GM21737 (cell line): ENCODE data around the gene FOXI1.
"Not testable (repeated sequence)": the region's sequence is repeated elsewhere in the genome, so short reads cannot be mapped to it uniquely, and the experiment has no call there.

Experiments used
- ATAC-seq: cut with Tn5 transposase; IDR thresholded peaks from one replicate; pipeline ENCODE4 v1.9.1; 2021; ENCODE audit warnings: mild to moderate bottlenecking, moderate library complexity; ENCODE audit not compliant: unreplicated experiment

The FOXI1 gene

GRCh38 chr5:170121321-170121720 is 15.6 kb downstream of the FOXI1 start:
- ATAC-seq, result no peak

- ATAC-seq, result no peak
Observed at GRCh38 chr5:170126061-170126460, 20.4 kb downstream of the FOXI1 start.

- no peak for ATAC-seq
Observed at GRCh38 chr5:170126626-170127025, 20.9 kb downstream of the FOXI1 start.

GRCh38 chr5:170131235-170131634 is 25.5 kb downstream of the FOXI1 start:
- ATAC-seq, result no peak

- ATAC-seq, result no peak
Observed at GRCh38 chr5:170132269-170132975, 26.7 kb downstream of the FOXI1 start.

- ATAC-seq, result no peak
Observed at GRCh38 chr5:170132976-170133448, 27.3 kb downstream of the FOXI1 start.

GRCh38 chr5:170135796-170136490 is 30.2 kb downstream of the FOXI1 start:
- ATAC-seq, result no peak

GRCh38 chr5:170136506-170136905 is 30.8 kb downstream of the FOXI1 start:
- ATAC-seq, result no peak

GRCh38 chr5:170137694-170138214 is 32.1 kb downstream of the FOXI1 start:
- no peak for ATAC-seq

- ATAC-seq, result no peak
Observed at GRCh38 chr5:170138273-170138672, 32.6 kb downstream of the FOXI1 start.

GRCh38 chr5:170139786-170140335 is 34.2 kb downstream of the FOXI1 start:
- no peak for ATAC-seq

- not testable (repeated sequence) for ATAC-seq
Observed at GRCh38 chr5:170141196-170141595, 35.5 kb downstream of the FOXI1 start.

GRCh38 chr5:170141636-170142035 is 35.9 kb downstream of the FOXI1 start:
- no peak for ATAC-seq

- ATAC-seq, result no peak
Observed at GRCh38 chr5:170142196-170142595, 36.5 kb downstream of the FOXI1 start.

GRCh38 chr5:170143091-170143490 is 37.4 kb downstream of the FOXI1 start:
- ATAC-seq, result no peak

GRCh38 chr5:170143710-170144109 is 38.0 kb downstream of the FOXI1 start:
- ATAC-seq, result no peak

- ATAC-seq, result no peak
Observed at GRCh38 chr5:170144286-170145023, 38.8 kb downstream of the FOXI1 start.

GRCh38 chr5:170145462-170145861 is 39.8 kb downstream of the FOXI1 start:
- ATAC-seq, result no peak

GRCh38 chr5:170147051-170147752 is 41.5 kb downstream of the FOXI1 start:
- no peak for ATAC-seq

- ATAC-seq, result no peak
Observed at GRCh38 chr5:170147753-170148264, 42.1 kb downstream of the FOXI1 start.
